Measurements from ENCODE around the gene PDE7B.

GRCh38 chr6:136037876-136038460 is 186.5 kb downstream of the PDE7B start:
- TF ChIP-seq NCOR1 (IDR thresholded peaks at IDR 0.05) (no peak), DLX4 (CRISPR knock-in tag; IDR thresholded peaks at IDR 0.05) (no peak), NFATC3 (IDR thresholded peaks at IDR 0.05) (no peak), CTCF (IDR thresholded peaks at IDR 0.05 in 2 of 3, conservative IDR thresholded peaks at IDR 0.05 in 1 of 3; ENCODE audit: insufficient read depth in 2 of 3, low read depth in 1 of 3, low read length in 3 of 3) (no peak), HMGN3 (IDR thresholded peaks at IDR 0.05; ENCODE audit: borderline replicate concordance, extremely low read depth, insufficient read length, low read depth, low read length) (no peak), ESRRA (IDR thresholded peaks at IDR 0.05; ENCODE audit: borderline replicate concordance, low read depth) (no peak), NR1H2 (CRISPR knock-in tag; IDR thresholded peaks at IDR 0.05) (no peak), ZNF274 (IDR thresholded peaks at IDR 0.05; ENCODE audit: borderline replicate concordance, low read depth, low read length) (no peak), FOS (IDR thresholded peaks at IDR 0.05; ENCODE audit: extremely low read depth, insufficient read length) (no peak)
